Measurements from ENCODE around the gene REXO4.
A peak's percentile ranks its signal among the peaks of the same experiment; 100 is the strongest.

Gene REXO4

DNA sequence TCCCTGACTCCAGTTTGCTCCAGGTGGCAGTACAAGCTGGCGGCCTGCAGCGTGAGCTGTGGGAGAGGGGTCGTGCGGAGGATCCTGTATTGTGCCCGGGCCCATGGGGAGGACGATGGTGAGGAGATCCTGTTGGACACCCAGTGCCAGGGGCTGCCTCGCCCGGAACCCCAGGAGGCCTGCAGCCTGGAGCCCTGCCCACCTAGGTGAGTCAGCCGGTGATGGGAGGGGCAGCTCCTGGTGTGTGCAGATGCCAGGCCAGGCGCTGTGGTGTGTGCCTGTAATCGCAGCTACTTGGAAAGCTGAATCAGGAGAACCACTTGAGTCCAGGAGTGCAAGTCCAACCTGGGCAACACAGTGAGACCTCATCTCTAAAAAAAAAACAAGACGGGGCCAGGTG lies 31.9 kb upstream of the REXO4 start:
- DNase-seq (ENCODE audit: low spot score): no peak

DNA sequence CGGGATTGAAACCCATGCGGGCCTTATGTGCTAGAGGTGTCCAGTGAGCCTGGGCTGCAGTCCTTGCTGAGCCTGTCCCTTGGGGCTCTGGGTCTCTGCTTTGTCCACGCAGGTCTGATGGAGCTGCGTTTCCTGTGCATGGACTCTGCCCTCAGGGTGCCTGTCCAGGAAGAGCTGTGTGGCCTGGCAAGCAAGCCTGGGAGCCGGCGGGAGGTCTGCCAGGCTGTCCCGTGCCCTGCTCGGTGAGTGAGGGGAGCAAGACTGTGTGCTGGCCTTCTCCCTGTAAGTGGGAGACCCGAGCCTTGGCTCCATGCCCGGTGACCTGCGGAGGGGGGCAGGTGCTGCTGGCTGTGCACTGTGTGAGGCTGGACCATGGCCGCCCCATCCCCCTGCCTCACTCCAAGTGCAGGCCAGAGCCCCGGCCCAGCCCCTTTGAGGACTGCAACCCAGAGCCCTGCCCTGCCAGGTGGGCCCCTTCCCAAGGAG lies 30.7 kb upstream of the REXO4 start:
- no peak for DNase-seq (ENCODE audit: low spot score)

DNA sequence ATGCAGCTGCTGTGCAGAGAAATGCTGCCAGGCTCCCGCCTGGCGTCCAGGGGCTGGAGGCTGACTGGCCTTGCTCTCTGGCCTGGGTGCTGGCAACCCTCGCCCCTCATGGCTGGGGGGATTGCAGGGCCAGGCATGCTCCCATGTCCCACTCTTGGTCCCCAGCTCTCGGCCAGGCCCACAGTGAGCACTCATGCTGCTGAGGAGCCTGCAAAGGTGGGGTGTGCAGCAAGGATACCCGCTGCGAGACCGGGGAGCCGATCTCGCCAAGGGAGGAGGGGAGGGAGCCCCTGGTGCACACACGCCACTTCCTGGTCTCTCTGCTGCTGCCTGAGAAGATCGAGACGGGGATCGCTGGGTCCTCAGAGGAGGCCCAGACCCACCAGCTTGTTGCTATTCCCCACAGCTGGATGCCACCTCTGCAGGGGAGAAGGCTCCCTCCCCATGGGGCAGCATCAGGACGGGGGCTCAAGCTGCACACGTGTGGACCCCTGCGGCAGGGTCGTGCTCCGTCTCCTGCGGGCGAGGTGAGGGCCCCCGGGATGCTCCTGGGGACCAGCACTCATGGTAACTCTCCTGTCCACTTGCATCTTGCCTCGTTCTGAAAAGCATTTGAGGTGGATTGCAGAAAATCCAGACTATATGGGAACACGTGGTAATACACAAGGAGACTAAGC lies 27.6 kb upstream of the REXO4 start:
- DNase-seq (ENCODE audit: low spot score): no peak

DNA sequence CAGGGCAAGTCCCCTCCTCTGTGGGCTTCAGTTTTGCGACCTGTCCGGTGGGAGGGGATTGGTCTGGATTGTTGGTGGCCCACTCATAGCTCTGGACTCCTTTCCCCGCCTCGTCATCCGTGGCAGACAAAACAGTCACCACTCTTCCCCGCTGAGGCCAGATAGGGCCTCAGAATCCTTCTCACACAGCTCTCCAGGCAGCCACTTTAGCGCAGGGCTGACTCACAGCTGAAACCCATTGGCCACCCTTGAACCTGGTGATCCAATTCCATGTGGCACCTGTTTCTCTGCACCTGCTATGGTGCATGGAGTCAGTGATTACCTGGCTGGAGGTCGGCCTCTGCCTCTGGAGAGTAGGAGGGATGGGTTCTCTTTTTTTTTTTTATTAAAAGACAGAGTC lies 26.2 kb upstream of the REXO4 start:
- DNase-seq (ENCODE audit: low spot score): no peak

DNA sequence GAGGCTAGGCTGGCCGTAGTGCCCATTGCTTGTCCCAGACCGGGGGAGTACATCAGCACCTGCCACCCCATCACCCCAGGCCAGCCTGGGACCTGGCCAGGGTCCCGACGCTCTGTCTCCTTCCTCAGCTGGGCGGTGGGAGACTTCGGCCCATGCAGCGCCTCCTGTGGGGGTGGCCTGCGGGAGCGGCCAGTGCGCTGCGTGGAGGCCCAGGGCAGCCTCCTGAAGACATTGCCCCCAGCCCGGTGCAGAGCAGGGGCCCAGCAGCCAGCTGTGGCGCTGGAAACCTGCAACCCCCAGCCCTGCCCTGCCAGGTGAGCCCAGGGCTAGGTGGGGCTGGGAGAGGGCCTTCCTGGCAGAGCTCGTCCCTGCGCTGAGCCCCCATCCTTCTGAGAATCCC lies 25.4 kb upstream of the REXO4 start:
- DNase-seq (ENCODE audit: low spot score): no peak

DNA sequence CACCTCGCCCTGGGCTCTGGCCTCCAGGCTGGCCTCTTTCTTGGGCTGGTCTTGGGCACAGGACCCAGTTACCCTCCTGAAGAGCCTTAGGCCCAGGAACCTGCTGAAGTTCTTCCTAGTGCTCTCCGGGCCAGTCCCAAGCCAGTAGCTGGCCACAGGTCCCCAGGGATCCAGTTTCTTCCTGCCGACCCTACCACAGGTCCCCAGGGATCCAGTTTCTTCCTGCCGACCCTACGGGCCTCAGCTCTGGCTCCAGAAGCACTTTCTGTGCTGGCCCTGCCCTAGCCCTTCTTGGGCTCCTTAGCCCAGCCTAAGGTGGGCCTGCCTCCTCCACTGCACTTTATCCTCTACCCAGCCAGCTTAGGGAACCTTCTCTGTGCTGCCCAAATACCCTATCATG lies 23.8 kb upstream of the REXO4 start:
- DNase-seq (ENCODE audit: low spot score): no peak

DNA sequence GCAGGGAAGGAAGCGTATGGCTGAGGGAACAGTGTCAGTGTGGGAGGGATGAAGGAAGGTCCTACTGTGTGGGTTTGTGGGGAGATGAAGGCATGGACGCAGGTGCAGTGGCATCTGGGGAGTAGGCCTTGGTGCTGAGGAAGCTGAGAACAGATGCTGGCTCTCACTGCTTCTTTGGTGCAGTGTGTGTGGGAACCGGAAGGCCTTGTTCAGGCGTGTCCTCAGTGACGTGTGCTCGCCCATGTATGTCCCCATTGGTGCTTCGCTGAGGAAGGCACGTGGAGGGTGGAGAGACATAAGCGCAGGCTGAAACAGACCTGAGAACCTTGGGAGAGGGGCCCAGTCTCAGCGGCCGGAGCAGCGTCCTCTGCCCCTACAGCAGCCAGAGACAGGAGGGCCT lies 23.1 kb upstream of the REXO4 start:
- DNase-seq (ENCODE audit: low spot score): no peak

DNA sequence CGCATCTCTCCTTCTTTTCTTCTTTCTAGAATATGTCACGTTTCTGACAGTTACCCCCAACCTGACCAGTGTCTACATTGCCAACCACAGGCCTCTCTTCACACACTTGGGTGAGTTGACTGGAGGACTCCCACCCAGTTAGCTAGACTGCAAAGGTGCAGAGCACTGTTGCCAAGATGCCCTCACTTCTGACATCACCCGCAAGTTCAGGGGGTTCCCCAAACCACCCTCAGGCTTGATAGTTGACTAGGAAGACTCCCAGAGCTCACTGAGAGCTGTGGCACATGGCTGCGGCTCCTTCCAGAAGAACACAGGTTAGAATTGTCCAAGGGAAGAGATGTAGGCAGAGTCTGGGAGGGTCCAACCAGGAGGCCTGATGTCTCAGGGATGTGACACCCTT lies 21.5 kb upstream of the REXO4 start:
- DNase-seq (ENCODE audit: low spot score): no peak

DNA sequence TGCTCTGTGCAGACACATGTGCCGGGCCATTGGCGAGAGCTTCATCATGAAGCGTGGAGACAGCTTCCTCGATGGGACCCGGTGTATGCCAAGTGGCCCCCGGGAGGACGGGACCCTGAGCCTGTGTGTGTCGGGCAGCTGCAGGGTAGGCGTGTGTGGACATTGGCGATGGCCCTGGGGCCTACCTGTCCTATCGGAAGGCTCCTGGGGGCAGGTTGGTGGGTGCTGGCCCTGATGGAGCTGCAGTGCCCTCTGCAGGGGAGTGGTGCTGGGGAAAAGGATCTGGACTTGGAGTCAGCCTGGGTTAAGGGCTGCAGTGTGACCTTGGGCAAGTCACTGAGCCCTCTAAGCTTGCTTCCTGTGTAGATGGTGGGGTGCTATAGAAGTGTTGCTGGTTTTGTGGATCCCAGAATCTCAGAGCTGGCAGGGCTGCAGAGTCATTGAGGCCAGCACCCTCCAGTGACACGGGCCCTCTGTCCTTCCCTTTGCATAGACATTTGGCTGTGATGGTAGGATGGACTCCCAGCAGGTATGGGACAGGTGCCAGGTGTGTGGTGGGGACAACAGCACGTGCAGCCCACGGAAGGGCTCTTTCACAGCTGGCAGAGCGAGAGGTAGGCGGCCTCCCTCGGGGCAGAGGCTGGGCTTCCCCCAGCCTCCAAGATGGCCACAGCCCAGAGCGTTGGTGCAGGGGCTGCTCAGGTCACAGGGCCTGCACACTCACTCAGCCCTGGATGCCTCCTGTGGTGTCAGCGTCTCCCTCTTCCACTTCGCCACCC lies 20.1 kb upstream of the REXO4 start:
- no peak for DNase-seq (ENCODE audit: low spot score)

DNA sequence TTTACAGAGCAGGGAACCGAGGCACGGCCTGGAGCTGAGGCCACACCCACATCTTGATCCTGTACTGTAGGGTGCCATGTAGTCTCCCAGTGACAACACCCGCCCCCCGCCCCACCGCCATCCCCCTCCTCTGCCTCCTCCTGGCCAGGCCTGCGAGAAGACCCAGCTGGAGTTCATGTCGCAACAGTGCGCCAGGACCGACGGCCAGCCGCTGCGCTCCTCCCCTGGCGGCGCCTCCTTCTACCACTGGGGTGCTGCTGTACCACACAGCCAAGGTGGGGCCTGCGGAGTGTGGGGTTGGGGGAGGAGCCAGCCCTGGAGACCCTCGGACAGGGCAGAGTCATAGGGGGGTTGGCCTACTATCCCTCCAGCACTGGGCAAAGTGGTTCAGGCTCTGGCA lies 18.9 kb upstream of the REXO4 start:
- no peak for DNase-seq (ENCODE audit: low spot score)

DNA sequence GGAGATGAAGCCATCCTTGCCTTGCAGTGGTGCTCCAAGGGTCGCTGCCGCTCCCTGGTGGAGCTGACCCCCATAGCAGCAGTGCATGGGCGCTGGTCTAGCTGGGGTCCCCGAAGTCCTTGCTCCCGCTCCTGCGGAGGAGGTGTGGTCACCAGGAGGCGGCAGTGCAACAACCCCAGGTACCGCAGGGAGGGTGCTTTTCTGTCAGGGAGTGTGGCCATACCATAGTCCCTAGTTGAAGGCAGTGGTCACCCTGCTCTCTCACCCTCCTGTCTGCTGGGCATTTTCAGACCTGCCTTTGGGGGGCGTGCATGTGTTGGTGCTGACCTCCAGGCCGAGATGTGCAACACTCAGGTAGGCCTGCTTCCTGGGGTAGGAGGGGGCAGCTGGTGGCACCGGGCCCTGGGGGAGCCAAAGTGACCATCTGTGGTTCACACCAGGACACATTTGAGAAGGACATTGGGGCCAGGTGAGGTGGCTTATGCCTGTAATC lies 15.6 kb upstream of the REXO4 start:
- DNase-seq (ENCODE audit: low spot score): no peak

DNA sequence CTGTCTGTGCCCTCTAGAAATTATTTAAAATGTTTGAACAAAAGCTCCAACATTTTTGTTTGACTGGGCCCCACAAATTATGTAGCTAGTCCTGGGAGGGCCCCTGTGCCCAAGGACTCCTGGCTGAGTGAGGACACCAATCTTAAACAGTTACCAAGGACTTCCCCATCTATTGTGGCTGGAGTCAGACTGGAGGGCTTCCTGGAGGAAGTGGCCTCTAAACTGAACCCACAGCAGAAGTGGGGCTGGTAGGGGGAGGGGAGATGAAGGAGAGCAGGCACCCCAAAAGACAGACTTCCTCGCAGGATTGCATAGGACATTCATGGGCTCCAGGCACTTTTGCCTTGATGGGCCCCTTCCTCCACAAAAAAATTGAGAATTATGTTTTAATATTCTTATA lies 12.4 kb upstream of the REXO4 start:
- no peak for DNase-seq (ENCODE audit: low spot score)

DNA sequence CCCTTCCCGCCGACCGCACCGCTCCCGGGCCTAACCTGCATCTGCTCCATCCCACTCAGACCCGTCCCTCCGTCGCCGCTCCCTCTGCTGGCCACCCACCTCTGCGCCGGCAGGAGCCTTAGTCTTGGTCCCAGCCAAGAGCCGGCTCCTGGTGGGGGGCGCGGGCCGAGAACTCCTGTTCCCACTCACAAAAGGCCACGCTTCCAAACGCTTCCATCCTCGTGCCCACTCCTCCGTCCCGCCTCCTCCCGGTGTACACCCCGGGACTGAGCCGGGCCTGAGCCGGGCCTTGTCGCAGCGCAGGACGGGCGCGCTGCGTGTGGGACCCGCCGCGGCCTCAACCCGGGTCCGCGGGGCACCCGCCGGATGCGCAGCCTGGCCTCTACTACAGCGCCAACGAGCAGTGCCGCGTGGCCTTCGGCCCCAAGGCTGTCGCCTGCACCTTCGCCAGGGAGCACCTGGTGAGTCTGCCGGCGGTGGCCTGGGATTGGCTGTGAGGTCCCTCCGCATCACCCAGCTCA lies 11.9 kb upstream of the REXO4 start:
- no peak for DNase-seq (ENCODE audit: low spot score)

DNA sequence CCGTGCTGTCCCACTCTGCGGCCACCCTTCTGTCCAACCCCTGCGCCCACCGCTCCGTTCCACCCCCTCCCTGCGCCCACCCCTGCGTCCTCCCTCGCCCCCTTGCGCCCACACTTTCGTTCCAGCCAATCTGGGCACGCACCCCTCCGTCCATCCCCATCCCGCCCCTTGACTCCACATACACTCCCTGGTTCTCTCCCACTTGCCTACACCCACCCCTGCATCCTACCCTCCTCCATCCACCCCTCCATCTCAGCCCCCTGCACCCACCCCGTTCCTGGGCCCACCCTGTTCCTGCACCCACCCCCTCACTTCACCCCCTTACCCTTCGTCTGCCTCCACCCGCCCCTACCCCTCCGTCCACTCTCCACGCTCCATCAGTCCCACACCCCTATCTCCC lies 11.4 kb upstream of the REXO4 start:
- no peak for DNase-seq (ENCODE audit: low spot score)

DNA sequence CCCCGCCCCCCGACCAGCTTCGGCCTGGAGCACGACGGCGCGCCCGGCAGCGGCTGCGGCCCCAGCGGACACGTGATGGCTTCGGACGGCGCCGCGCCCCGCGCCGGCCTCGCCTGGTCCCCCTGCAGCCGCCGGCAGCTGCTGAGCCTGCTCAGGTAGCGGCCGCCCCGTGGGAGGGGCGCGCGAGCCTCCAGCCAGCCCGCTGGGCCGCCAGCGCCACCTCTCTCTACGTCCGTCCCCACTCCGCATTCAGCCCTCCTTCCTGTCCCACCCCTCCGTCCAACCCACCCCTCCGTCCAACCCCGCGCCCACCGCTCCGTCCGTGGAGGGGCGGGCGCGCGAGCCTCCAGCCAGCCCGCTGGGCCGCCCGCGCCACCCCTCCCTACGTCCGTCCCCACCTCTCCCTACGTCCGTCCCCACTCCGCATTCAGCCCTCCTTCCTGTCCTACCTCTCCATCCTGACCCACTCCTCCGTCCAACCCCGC lies 10.8 kb upstream of the REXO4 start:
- no peak for DNase-seq (ENCODE audit: low spot score)

DNA sequence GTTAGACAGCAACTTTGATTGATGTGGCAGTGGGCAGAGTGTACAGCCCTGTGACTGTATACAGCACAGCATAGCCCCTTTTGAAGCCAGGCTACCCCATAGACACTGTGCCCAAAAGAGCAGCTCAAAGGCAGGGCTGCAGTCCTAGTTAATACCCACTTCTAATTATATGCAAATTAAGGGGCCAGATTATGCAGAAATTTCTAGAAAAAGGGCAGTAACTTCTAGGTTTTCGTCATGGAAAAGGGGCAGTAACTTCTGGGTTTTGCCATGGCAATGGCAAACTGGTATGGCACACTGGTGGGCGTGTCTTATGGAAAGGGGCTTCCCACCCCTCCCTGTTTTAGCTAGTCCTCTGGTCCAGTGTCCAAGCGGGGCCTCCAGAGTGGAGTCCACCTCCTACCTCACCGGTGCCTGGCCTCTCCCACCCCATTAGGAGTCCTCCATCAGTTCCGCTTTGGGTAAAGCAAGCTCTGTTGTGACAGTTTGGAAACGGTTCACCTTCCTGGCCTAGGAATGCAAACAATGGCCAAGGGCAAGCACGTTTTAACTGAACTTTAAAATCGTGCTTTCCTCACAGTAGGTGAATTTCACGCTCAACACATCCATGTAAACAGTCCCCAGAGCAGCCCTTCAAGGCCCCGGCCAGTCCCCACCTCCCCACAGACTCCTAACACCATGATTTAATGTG lies 10.0 kb upstream of the REXO4 start:
- DNase-seq (ENCODE audit: low spot score): no peak

DNA sequence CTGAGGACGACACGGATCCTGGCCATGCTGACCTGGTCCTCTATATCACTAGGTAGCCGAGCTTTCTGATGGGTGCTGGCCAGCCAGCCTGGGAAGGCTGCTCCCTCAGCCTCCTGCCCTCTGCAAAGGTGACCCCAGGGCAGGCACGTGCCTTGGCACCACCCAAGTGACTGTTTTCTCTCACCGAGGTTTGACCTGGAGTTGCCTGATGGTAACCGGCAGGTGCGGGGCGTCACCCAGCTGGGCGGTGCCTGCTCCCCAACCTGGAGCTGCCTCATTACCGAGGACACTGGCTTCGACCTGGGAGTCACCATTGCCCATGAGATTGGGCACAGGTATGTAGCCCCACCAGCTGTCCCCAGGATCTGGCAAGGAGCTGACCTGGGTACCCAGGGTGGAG lies 8.2 kb upstream of the REXO4 start:
- DNase-seq (ENCODE audit: low spot score): no peak

DNA sequence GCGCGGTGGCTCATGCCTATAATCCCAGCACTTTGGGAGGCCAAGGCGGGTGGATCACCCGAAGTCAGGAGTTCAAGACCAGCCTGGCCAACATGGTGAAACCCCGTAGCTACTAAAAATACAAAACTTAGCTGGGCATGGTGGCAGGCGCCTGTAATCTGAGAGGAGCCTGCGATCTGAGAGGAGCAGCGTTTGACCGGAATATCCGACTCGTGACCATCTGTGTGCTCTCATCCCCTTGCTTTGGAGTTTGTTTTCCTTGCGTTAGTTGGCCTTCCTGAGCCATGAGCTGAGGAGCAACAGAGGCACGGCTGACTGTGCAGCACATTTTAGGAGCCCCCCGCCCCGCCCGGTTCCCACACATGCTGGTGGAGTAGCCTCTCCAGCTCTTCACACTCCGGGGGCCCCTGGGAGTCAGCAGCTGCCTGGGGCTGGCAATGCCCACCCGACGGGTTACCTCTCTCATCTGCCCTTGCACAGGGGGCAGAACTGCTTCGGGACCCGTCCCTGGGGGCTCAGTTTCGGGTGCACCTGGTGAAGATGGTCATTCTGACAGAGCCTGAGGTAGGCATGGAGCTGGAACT lies 7.3 kb upstream of the REXO4 start:
- no peak for DNase-seq (ENCODE audit: low spot score)

DNA sequence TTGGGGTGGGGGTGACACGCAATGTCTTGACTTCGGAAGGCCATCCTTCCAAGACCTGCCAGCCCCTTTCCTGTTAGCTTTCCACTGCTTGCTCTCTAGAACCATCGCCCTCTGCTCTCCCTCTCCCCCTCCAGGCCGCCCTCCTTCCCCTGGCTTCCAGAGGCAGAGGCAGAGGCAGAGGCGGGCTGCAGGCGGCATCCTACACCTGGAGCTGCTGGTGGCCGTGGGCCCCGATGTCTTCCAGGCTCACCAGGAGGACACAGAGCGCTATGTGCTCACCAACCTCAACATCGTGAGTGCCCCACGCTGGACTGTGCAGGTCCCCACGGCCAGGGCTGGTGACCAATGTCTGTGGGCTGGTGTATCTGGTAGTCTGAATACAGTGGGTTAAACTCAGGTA lies 6.4 kb upstream of the REXO4 start:
- DNase-seq (ENCODE audit: low spot score): no peak

DNA sequence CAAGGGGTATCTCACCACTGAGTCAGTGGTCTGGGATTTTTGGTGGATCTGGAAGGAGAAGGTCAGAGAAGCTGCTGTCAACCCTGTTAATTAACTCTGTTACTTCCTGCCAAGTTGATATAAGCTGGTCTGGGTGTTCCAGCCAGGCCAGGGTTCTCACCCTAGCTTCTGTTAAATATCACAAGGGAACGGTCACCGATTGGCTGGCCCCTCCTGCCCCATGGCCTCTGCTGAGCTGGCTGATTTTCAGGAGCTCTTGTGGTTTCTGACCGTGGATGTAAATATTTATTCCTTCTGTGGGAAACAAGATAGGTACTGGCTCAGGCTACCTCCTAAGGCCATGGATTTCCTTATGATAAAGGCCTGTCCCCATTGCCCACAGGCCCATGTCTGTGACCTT lies 5.4 kb upstream of the REXO4 start:
- no peak for DNase-seq (ENCODE audit: low spot score)

DNA sequence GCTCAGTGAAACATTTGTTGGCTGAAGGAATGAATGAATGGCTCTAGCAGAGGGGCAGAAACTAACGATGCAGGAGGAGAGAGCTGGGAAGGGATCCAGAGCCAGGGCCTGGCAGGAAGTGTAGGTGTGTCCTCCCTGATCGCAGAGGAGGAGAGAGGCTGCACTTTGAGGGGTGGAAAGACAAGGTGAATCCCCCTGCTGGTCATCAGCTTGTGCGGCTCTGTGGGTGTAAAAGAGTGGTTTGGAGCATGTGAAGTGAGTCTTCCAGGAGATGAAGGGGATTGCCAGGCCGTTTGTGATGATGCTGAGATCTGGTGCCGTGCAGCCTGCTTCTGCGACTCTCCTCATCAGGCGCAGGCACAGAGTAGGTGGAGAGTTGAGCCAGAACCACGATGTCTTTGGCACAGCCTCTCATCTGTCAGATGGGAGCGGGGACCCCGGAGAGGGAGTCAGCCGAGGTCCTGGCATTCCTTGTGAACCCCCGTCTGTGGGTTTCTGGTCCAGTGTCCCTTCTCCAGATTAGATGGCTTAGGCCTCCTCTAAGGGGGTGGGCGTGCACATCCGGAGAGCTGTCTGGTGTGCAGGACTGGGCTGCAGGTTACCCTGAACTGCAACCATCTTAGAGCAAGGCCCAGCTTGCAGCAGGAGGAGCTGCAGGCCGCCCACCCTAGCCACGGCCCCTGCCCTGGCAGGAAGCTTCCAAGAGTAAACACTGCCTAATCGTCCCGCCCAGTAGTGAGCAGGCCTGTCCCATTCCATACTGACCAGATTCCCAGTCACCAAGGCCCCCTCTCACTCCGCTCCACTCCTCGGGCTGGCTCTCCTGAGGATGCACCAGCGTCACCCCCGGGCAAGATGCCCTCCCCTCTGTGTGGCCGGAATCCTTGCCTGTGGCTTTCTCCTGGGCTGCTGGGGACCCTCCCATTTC lies 4.1 kb upstream of the REXO4 start, which contains the start of gene ADAMTS13:
TSS of gene ADAMTS13 (plus strand) at position 753 of the 928 bp plus-strand sequence. CDS start at position 830, 77 bp downstream.
- peak; percentile 63 for DNase-seq (ENCODE audit: low spot score)

Measured in cerebellar cortex (tissue), 1 donor.